Endodermal cell (in vitro differentiated cells): Measurements from ENCODE around the gene DCHS1. TPM values are rescaled to one million over a fixed set of nuclear protein-coding genes. Genes with fewer than 3 reads are reported as not detected.

ENCODE experiments used
- DNase-seq: peaks from one replicate; pipeline ENCODE4 v3.0.0-alpha.2; 2017
- H3K27ac ChIP-seq: 2 replicates; pipeline ENCODE4 v1.5.1; 2013; ENCODE audit warnings: mild to moderate bottlenecking, low read depth, low read length, moderate library complexity
- H3K27me3 ChIP-seq: 2 replicates; pipeline ENCODE4 v1.6.1; 2013; ENCODE audit warnings: mild to moderate bottlenecking, low read length, moderate library complexity; ENCODE audit not compliant: insufficient read depth, control insufficient read depth, poor library complexity, severe bottlenecking
- H3K36me3 ChIP-seq: 2 replicates; pipeline ENCODE4 v1.7.0; 2013; ENCODE audit warnings: mild to moderate bottlenecking, low read length, moderate library complexity; ENCODE audit not compliant: control insufficient read depth, insufficient read depth
- H3K4me1 ChIP-seq: one replicate; pipeline ENCODE4 v1.7.0; 2013; ENCODE audit warnings: low read length; ENCODE audit not compliant: control insufficient read depth, insufficient read depth
- H3K4me3 ChIP-seq: 2 replicates; pipeline ENCODE4 v1.5.1; 2013; ENCODE audit warnings: mild to moderate bottlenecking, low read length, moderate library complexity
- H3K9ac ChIP-seq: 2 replicates; pipeline ENCODE4 v1.6.1; 2013; ENCODE audit warnings: mild to moderate bottlenecking, low read length, moderate library complexity; ENCODE audit not compliant: poor library complexity, severe bottlenecking; ENCODE audit errors: extremely low read depth
- H3K9me3 ChIP-seq: 2 replicates; pipeline ENCODE4 v1.6.1; 2013; ENCODE audit warnings: mild to moderate bottlenecking, low read length, moderate library complexity; ENCODE audit not compliant: control insufficient read depth
- H3K27ac Mint-ChIP-seq: 2 replicates; pipeline ENCODE4 v1.8.0; 2020; ENCODE audit warnings: mixed read lengths
- H3K27me3 Mint-ChIP-seq: 2 replicates; pipeline ENCODE4 v1.8.0; 2021; ENCODE audit warnings: mild to moderate bottlenecking, mixed read lengths; ENCODE audit not compliant: insufficient read depth
- H3K36me3 Mint-ChIP-seq: 2 replicates; pipeline ENCODE4 v1.8.0; 2020; ENCODE audit warnings: low read depth, mixed read lengths
- H3K4me1 Mint-ChIP-seq: 2 replicates; pipeline ENCODE4 v1.8.0; 2020; ENCODE audit warnings: mixed read lengths
- H3K4me3 Mint-ChIP-seq: 2 replicates; pipeline ENCODE4 v1.8.0; 2020; ENCODE audit warnings: mild to moderate bottlenecking, moderate library complexity, mixed read lengths
- H3K9me3 Mint-ChIP-seq: 2 replicates; pipeline ENCODE4 v1.8.0; 2020; ENCODE audit warnings: mild to moderate bottlenecking, mixed read lengths
- WGBS, 2 experiments: methylation state at CpG; one replicate each; pipeline versions ENCODE4 v1.1.5 to v1.1.7; 2013; ENCODE audit warnings: missing lambda C conversion rate in 2 of 2, mixed read lengths in 1 of 2; ENCODE audit not compliant: insufficient coverage in 1 of 2, insufficient read length in 1 of 2; 5-methylcytosine and 5-hydroxymethylcytosine counted together
- total RNA-seq, 2 donors: library from RNA; stranded (reverse); fragmentation: NEBNext Ultra II Directional in 1 of 2; extraction: Animal tissue kit (Norgen Biotek cat#: 25700) in 1 of 2; gene quantifications; 2 replicates in 1 of 2; 3 replicates in 1 of 2; pipeline ENCODE4 v1.2.1, GENCODE V29; 2021
- TF ChIP-seq, protein P1 (sequence below): fragments of 200-600 bp; sonication (generic); conservative IDR thresholded peaks from 2 replicates; pipeline ENCODE4 v1.5.0; 2021; ENCODE audit warnings: antibody characterized with exemption, mild to moderate bottlenecking

DCHS1 gene
- total RNA-seq, 2 donors from 2014 or later = 13.7 to 14.3 TPM

DNA sequence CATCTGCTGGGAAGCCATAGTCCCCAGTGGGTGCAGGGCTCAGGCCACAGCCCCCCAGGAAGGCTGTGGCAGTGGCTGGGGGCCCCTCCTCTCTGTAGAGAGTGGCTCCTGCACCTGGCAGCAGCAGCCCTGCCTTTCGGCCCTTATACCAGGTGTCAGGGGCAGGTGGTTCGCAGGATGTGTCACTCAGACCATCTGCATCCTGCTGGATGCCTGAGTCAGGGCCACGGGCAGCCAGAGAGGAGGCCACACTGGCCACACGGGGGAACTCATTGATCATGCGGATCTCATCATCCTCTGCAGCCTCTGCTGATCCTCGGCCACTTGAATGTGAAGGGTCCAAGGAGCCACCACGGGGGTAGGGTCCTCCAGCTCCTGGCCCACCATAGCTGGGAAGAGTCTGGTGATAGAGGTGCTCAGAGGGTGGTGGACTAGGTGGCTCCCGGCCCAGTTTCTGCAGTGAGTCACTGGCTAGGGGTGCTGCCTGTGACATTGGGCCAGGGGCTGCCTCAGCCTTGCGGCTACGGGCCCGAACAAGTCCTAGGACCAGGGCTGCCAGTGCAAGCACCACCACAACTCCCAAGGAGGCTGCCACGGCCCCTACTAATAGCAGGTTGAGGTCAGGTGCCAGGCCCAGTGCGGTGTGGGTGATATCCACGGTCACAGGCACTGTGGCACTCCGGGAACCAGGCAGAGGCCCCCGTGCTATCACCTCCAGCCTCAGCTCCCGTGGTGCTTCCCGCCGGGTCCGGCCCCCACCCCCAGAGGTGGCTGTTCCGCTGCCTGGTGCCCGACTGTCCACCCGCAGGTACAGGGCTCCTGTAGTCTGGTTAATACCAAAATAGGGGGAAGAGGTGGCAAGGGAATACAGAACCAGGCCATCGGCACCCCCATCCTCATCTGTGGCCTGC lies 33.1 kb downstream of the DCHS1 start:
- Histone ChIP-seq H3K4me1 (peaks cover 7% of the 10 kb centered on the region), H3K9me3 (no peaks in the 10 kb centered on the region), H3K36me3 (peaks cover 26% of the 10 kb centered on the region), H3K27ac (no peak overlapping the region), H3K27me3 (no peaks in the 10 kb centered on the region), H3K4me3 (no peak overlapping the region), H3K9ac (no peak overlapping the region)
- H3K4me1 Mint-ChIP-seq = no peaks in the 10 kb centered on the region
- H3K9me3 Mint-ChIP-seq = no peaks in the 10 kb centered on the region
- H3K27me3 Mint-ChIP-seq = no peaks in the 10 kb centered on the region
- WGBS, 2 experiments = 93% methylated on average over 22 to 24 of the region's 24 CpGs
- no peak overlapping the region for H3K4me3 Mint-ChIP-seq
- peaks cover 12% of the 10 kb centered on the region for H3K36me3 Mint-ChIP-seq
- no peak for DNase-seq
- TF ChIP-seq, protein P1, sequence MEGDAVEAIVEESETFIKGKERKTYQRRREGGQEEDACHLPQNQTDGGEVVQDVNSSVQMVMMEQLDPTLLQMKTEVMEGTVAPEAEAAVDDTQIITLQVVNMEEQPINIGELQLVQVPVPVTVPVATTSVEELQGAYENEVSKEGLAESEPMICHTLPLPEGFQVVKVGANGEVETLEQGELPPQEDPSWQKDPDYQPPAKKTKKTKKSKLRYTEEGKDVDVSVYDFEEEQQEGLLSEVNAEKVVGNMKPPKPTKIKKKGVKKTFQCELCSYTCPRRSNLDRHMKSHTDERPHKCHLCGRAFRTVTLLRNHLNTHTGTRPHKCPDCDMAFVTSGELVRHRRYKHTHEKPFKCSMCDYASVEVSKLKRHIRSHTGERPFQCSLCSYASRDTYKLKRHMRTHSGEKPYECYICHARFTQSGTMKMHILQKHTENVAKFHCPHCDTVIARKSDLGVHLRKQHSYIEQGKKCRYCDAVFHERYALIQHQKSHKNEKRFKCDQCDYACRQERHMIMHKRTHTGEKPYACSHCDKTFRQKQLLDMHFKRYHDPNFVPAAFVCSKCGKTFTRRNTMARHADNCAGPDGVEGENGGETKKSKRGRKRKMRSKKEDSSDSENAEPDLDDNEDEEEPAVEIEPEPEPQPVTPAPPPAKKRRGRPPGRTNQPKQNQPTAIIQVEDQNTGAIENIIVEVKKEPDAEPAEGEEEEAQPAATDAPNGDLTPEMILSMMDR = no peak
- no peak overlapping the region for H3K27ac Mint-ChIP-seq

DNA sequence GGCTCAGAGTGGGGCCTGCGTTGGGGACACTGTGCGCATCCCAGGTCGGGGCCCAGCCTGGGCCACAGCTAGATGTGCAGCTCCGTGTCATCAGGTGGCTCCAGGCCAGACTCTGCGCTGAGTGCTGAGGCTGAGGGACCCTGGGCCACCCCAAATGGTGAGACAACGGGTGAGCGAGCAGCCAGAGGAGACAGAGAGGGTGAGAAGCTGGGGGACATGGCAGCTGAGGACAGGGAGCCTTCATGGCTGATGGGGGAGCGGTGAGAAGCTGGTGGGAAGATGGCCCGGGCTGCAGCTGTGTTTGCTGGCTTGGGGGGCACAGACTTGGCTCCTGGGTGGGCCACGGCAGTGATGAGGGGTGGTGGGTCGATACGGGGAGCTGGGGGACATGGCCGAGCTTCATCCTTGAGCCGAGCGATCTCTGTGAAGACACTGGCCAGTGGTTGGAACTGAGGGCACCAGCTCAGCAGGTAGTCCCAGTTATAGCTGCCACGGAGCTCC lies 33.8 kb downstream of the DCHS1 start:
- peaks cover 7% of the 10 kb centered on the region for H3K4me1 ChIP-seq
- no peak overlapping the region for H3K4me3 Mint-ChIP-seq
- TF ChIP-seq, protein P1 = no peak
- no peak for DNase-seq
- no peaks in the 10 kb centered on the region for H3K27me3 ChIP-seq
- no peaks in the 10 kb centered on the region for H3K27me3 Mint-ChIP-seq
- peaks cover 19% of the 10 kb centered on the region for H3K36me3 ChIP-seq
- no peaks in the 10 kb centered on the region for H3K4me1 Mint-ChIP-seq
- WGBS, 2 experiments = 90 to 91% methylated on average over 6 to 16 of the region's 16 CpGs
- H3K9ac ChIP-seq = no peak overlapping the region
- peak overlapping the region; percentile 48 for H3K27ac Mint-ChIP-seq
- peaks cover 8% of the 10 kb centered on the region for H3K36me3 Mint-ChIP-seq
- no peak overlapping the region for H3K27ac ChIP-seq
- H3K4me3 ChIP-seq = no peak overlapping the region
- H3K9me3 ChIP-seq = no peaks in the 10 kb centered on the region
- no peaks in the 10 kb centered on the region for H3K9me3 Mint-ChIP-seq

DNA sequence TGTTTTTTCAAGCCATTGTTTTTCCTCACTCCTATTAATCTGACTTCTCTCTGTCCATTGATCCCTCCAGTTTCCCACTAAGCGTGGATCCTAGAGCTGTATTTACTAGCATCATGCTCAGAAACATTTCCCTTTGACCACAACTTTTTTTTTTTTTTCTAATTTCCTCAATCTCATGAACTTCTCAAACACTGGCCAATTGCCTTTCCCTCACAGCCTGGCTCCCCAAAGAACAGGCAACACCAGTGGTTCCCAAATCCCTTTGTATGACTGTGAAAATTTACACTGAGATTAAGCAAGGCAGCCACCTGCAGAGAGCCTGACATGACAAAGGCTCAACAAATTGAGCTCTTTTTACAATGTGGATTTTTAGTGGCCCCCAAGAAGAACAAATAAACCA lies 35.0 kb downstream of the DCHS1 start:
- Histone ChIP-seq H3K27ac (no peak overlapping the region), H3K4me3 (peak overlapping the region; percentile 7), H3K9me3 (no peaks in the 10 kb centered on the region), H3K27me3 (no peaks in the 10 kb centered on the region), H3K9ac (no peak overlapping the region), H3K4me1 (peaks cover 7% of the 10 kb centered on the region), H3K36me3 (peaks cover 14% of the 10 kb centered on the region)
- no peak for DNase-seq
- TF ChIP-seq, protein P1 = no peak
- Mint-ChIP-seq H3K36me3 (peaks cover 12% of the 10 kb centered on the region), H3K9me3 (no peaks in the 10 kb centered on the region), H3K4me3 (no peak overlapping the region), H3K27ac (no peak overlapping the region), H3K27me3 (no peaks in the 10 kb centered on the region), H3K4me1 (no peaks in the 10 kb centered on the region)
- WGBS, 2 experiments = 91 to 93% methylated on average over 1 of the region's 1 CpG
